Neural cell (in vitro differentiated cells): Measurements from ENCODE around the gene MUC6. TPM values are rescaled to one million over a fixed set of nuclear protein-coding genes. Genes with fewer than 3 reads are reported as not detected.

Experiments used
- H2AFZ ChIP-seq: fragments of 200-600, 300-800 bp; sonication (generic), shearing (Covaris generic); 2 replicates; pipeline ENCODE4 v1.6.0; 2014; ENCODE audit warnings: low read depth, mild to moderate bottlenecking, antibody characterized with exemption, low read length, moderate library complexity
- H3F3A ChIP-seq: fragments of 200-600 bp; shearing (Covaris generic); 2 replicates; pipeline ENCODE4 v1.6.1; 2016; ENCODE audit warnings: mild to moderate bottlenecking, moderate library complexity, mixed read lengths, antibody characterized with exemption, low read length; ENCODE audit not compliant: insufficient read depth, poor library complexity, severe bottlenecking
- H3K27ac ChIP-seq: fragments of 200-600, 300-800 bp; sonication (generic), shearing (Covaris generic); 2 replicates; pipeline ENCODE4 v1.5.1; 2014; ENCODE audit warnings: mild to moderate bottlenecking, low read length, moderate library complexity
- H3K27me3 ChIP-seq: fragments of 300-800, 200-600 bp; sonication (generic), shearing (Covaris generic); 2 replicates; pipeline ENCODE4 v1.6.0; 2014; ENCODE audit warnings: mild to moderate bottlenecking, low read depth, low read length, moderate library complexity; ENCODE audit not compliant: insufficient read depth
- H3K36me3 ChIP-seq: fragments of 300-800, 200-600 bp; sonication (generic), shearing (Covaris generic); 2 replicates; pipeline ENCODE4 v1.5.1; 2014; ENCODE audit warnings: mild to moderate bottlenecking, antibody characterized with exemption, low read length, moderate library complexity; ENCODE audit not compliant: insufficient read depth
- H3K4me2 ChIP-seq: fragments of 300-800, 200-600 bp; sonication (generic), shearing (Covaris generic); 2 replicates; pipeline ENCODE4 v1.6.0; 2014; ENCODE audit warnings: mild to moderate bottlenecking, low read length
- H3K4me3 ChIP-seq: fragments of 300-800, 200-600 bp; sonication (generic), shearing (Covaris generic); 2 replicates; pipeline ENCODE4 v1.5.1; 2014; ENCODE audit warnings: mild to moderate bottlenecking, low read length, moderate library complexity
- H3K79me2 ChIP-seq: fragments of 200-600 bp; shearing (Covaris generic); replicated peaks from 2 replicates; pipeline ENCODE4 v1.6.0; 2014; ENCODE audit warnings: mild to moderate bottlenecking, low read length, moderate library complexity; ENCODE audit not compliant: insufficient read depth
- H3K9ac ChIP-seq: fragments of 300-800, 200-600 bp; sonication (generic), shearing (Covaris generic); 2 replicates; pipeline ENCODE4 v1.6.1; 2016; ENCODE audit warnings: mild to moderate bottlenecking, low read length, mixed read lengths
- H3K9me2 ChIP-seq: fragments of 200-600 bp; shearing (Covaris generic); 2 replicates; pipeline ENCODE4 v1.6.1; 2016; ENCODE audit warnings: mild to moderate bottlenecking, low read length, mixed read lengths; ENCODE audit not compliant: insufficient read depth
- H3K9me3 ChIP-seq: fragments of 200-600, 300-800 bp; sonication (generic), shearing (Covaris generic); 2 replicates; pipeline ENCODE4 v1.6.1; 2016; ENCODE audit warnings: mild to moderate bottlenecking, mixed run types, low read length, moderate library complexity, mixed read lengths
- H4K20me1 ChIP-seq: fragments of 200-600 bp; shearing (Covaris generic); 2 replicates; pipeline ENCODE4 v1.6.1; 2016; ENCODE audit warnings: mild to moderate bottlenecking, mixed run types; ENCODE audit not compliant: insufficient read depth
- EP300 ChIP-seq: fragments of 450-650 bp; conservative IDR thresholded peaks from 2 replicates; pipeline ENCODE4 v1.6.1; 2014; ENCODE audit warnings: antibody characterized with exemption, mild to moderate bottlenecking, moderate library complexity; ENCODE audit not compliant: poor library complexity, severe bottlenecking
- EZH2 ChIP-seq: fragments of 200-600, 300-800 bp; shearing (Covaris generic), sonication (generic); IDR thresholded peaks from 2 replicates; pipeline ENCODE4 v1.6.1; 2014; ENCODE audit warnings: antibody characterized with exemption, low read length, borderline replicate concordance, mild to moderate bottlenecking; ENCODE audit not compliant: insufficient read depth, poor library complexity, severe bottlenecking
- MXI1 ChIP-seq: fragments of 450-650 bp; conservative IDR thresholded peaks from 2 replicates; pipeline ENCODE4 v1.6.1; 2014; ENCODE audit warnings: antibody characterized with exemption, mild to moderate bottlenecking; ENCODE audit not compliant: poor library complexity, severe bottlenecking
- POLR2AphosphoS5 ChIP-seq: IDR thresholded peaks from 2 replicates; pipeline ENCODE4 v1.6.1; 2012
- RAD21 ChIP-seq: fragments of 450-650 bp; conservative IDR thresholded peaks from 2 replicates; pipeline ENCODE4 v1.6.1; 2014; ENCODE audit warnings: antibody characterized with exemption, mild to moderate bottlenecking, moderate library complexity
- SMC3 ChIP-seq: fragments of 450-650 bp; conservative IDR thresholded peaks from 2 replicates; pipeline ENCODE4 v1.6.1; 2014; ENCODE audit warnings: antibody characterized with exemption, mild to moderate bottlenecking, moderate library complexity; ENCODE audit not compliant: poor library complexity
- TAF1 ChIP-seq: IDR thresholded peaks from 2 replicates; pipeline ENCODE4 v1.6.1; 2012; ENCODE audit warnings: low read depth
- polyA plus RNA-seq: library from polyadenylated mRNA; depleted of rRNA; stranded (reverse); fragments of >200 nt; gene quantifications from 2 replicates; pipeline ENCODE4 v1.2.3, GENCODE V29; 2014
- TF ChIP-seq, protein P1 (sequence below): IDR thresholded peaks from 2 replicates; pipeline ENCODE4 v1.6.1; 2012; ENCODE audit warnings: borderline replicate concordance
- TF ChIP-seq, protein P2 (sequence below): fragments of 450-650 bp; IDR thresholded peaks from 2 replicates; pipeline ENCODE4 v1.5.1; 2014; ENCODE audit warnings: antibody characterized with exemption, mild to moderate bottlenecking, moderate library complexity; ENCODE audit not compliant: poor library complexity, severe bottlenecking

Gene MUC6
- polyA plus RNA-seq, 1 donor from 2014 or later = not detected

DNA sequence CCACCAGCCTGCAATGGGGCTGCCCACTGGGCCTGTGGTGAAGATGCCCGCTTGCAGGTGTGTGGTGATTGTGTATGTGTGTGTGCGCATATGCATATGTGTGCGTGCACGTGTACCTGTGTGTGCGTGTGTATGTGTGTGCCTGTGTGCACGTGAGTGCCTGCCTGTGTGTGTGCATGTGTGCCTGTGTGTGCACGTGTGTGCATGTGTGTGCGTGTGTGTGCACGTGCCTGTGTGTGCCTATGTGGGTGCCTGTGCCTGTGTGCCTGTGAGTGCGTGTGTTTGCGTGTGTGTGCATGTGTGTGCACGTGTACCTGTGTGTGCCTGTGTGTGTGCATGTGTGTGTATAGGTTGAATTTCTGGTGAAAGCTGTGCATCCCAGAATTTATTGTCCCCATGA, 2.4 kb upstream of the MUC6 start:
- no peaks in the 10 kb centered on the region for H3K36me3 ChIP-seq
- H2AFZ ChIP-seq = no peak overlapping the region
- no peaks in the 10 kb centered on the region for H3F3A ChIP-seq
- no peaks in the 10 kb centered on the region for H3K27me3 ChIP-seq
- no peak overlapping the region for H3K4me2 ChIP-seq
- TF ChIP-seq TAF1 (no peak), POLR2AphosphoS5 (no peak), EZH2 (no peak)
- H3K9me2 ChIP-seq = no peaks in the 10 kb centered on the region
- H3K79me2 ChIP-seq = no peaks in the 10 kb centered on the region
- no peak overlapping the region for H3K27ac ChIP-seq
- H3K4me3 ChIP-seq = no peak overlapping the region
- no peaks in the 10 kb centered on the region for H3K9me3 ChIP-seq
- H3K9ac ChIP-seq = no peak overlapping the region
- H4K20me1 ChIP-seq = no peaks in the 10 kb centered on the region

DNA sequence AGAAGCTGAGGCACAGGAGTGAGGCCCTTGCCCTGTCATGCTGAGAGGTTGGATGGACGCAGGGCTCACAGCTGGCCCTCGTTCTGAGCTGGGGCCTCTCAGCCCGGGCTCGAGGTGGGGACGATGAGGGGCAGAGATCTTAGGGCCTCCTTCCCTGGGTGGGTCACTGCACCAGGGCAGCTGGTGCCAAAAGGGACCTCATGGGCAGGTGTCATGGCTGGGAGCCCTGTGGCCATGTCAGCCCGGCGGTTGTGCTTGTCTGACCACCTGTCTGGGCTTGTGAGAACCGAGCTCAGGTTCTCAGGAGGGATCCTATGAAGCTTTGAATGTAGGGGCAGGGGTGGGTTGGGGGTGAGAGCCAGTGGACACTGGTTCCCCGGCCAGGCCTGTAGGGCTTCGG, 1.8 kb upstream of the MUC6 start:
- H4K20me1 ChIP-seq = no peaks in the 10 kb centered on the region
- no peaks in the 10 kb centered on the region for H3K79me2 ChIP-seq
- H3F3A ChIP-seq = no peaks in the 10 kb centered on the region
- H3K9ac ChIP-seq = no peak overlapping the region
- H2AFZ ChIP-seq = no peak overlapping the region
- H3K36me3 ChIP-seq = no peaks in the 10 kb centered on the region
- TF ChIP-seq, protein P1, sequence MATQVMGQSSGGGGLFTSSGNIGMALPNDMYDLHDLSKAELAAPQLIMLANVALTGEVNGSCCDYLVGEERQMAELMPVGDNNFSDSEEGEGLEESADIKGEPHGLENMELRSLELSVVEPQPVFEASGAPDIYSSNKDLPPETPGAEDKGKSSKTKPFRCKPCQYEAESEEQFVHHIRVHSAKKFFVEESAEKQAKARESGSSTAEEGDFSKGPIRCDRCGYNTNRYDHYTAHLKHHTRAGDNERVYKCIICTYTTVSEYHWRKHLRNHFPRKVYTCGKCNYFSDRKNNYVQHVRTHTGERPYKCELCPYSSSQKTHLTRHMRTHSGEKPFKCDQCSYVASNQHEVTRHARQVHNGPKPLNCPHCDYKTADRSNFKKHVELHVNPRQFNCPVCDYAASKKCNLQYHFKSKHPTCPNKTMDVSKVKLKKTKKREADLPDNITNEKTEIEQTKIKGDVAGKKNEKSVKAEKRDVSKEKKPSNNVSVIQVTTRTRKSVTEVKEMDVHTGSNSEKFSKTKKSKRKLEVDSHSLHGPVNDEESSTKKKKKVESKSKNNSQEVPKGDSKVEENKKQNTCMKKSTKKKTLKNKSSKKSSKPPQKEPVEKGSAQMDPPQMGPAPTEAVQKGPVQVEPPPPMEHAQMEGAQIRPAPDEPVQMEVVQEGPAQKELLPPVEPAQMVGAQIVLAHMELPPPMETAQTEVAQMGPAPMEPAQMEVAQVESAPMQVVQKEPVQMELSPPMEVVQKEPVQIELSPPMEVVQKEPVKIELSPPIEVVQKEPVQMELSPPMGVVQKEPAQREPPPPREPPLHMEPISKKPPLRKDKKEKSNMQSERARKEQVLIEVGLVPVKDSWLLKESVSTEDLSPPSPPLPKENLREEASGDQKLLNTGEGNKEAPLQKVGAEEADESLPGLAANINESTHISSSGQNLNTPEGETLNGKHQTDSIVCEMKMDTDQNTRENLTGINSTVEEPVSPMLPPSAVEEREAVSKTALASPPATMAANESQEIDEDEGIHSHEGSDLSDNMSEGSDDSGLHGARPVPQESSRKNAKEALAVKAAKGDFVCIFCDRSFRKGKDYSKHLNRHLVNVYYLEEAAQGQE = no peak
- TF ChIP-seq, protein P2, sequence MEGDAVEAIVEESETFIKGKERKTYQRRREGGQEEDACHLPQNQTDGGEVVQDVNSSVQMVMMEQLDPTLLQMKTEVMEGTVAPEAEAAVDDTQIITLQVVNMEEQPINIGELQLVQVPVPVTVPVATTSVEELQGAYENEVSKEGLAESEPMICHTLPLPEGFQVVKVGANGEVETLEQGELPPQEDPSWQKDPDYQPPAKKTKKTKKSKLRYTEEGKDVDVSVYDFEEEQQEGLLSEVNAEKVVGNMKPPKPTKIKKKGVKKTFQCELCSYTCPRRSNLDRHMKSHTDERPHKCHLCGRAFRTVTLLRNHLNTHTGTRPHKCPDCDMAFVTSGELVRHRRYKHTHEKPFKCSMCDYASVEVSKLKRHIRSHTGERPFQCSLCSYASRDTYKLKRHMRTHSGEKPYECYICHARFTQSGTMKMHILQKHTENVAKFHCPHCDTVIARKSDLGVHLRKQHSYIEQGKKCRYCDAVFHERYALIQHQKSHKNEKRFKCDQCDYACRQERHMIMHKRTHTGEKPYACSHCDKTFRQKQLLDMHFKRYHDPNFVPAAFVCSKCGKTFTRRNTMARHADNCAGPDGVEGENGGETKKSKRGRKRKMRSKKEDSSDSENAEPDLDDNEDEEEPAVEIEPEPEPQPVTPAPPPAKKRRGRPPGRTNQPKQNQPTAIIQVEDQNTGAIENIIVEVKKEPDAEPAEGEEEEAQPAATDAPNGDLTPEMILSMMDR = no peak
- no peak for TF ChIP-seq POLR2AphosphoS5
- no peak for TF ChIP-seq MXI1
- TF ChIP-seq EP300 = no peak
- TF ChIP-seq SMC3 = no peak
- no peak for TF ChIP-seq EZH2
- no peak for TF ChIP-seq RAD21
- TF ChIP-seq TAF1 = no peak
- no peak overlapping the region for H3K4me2 ChIP-seq
- no peak overlapping the region for H3K4me3 ChIP-seq
- no peaks in the 10 kb centered on the region for H3K27me3 ChIP-seq
- no peaks in the 10 kb centered on the region for H3K9me3 ChIP-seq
- no peak overlapping the region for H3K27ac ChIP-seq
- H3K9me2 ChIP-seq = no peaks in the 10 kb centered on the region

- Histone ChIP-seq H3K9me2 (no peaks in the 10 kb centered on the region), H3K4me3 (no peak overlapping the region), H3K27ac (no peak overlapping the region), H3K9me3 (no peaks in the 10 kb centered on the region), H4K20me1 (no peaks in the 10 kb centered on the region), H3F3A (no peaks in the 10 kb centered on the region), H3K79me2 (no peaks in the 10 kb centered on the region), H3K4me2 (no peak overlapping the region), H3K36me3 (no peaks in the 10 kb centered on the region), H2AFZ (no peak overlapping the region), H3K9ac (no peak overlapping the region), H3K27me3 (no peaks in the 10 kb centered on the region)
- no peak for TF ChIP-seq MXI1
- TF ChIP-seq, protein P1 = no peak
- no peak for TF ChIP-seq SMC3
- TF ChIP-seq EP300 = no peak
- TF ChIP-seq EZH2 = no peak
- TF ChIP-seq, protein P2 = no peak
- TF ChIP-seq POLR2AphosphoS5 = no peak
Observed at GRCh38 chr11:1037506-1038055, 1.1 kb upstream of the MUC6 start.
